Measurements from ENCODE around the gene DNAAF2. TPM values are rescaled to one million over a fixed set of nuclear protein-coding genes. Genes with fewer than 3 reads are reported as not detected.
A peak's percentile ranks its signal among the peaks of the same experiment; 100 is the strongest.

The DNAAF2 gene
- total and polyA plus RNA-seq, 2 of the 13 experiments (the other 11 are each of a cell fraction or from before 2014, with no cell fraction given), result 6.1 to 13.6 TPM

DNA sequence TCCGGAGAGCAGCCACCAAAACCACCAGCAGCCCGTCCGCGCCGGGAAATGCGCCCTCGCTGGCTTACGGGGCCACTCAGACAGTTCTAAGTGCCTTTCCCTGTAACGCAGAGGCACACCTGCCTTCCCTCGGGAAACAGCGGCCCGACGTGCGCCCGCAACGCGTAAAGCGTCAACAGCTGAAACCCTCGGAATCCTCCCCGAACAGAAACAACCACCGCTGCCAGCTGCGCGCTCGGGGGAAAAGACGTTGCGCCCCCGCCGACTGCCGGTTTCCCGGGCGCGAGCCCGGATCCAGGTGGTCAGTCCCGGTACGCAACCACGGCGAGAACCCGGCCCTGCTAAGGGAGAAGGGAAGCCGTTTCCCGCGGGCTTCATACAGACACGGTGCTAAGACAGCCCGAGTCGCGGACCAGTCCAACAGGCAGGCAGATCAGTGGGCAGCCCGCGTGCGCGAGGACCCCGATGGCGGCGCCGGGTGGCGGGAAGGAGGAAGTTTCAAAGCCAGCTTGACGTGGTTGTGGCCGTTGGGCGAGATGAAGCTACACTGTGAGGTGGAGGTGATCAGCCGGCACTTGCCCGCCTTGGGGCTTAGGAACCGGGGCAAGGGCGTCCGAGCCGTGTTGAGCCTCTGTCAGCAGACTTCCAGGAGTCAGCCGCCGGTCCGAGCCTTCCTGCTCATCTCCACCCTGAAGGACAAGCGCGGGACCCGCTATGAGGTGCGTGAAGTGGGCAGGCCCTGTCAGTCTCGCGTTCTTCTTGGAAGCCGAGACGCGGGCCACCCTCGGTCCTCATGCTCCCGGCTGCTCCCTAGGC lies 36.4 kb downstream of the DNAAF2 start, which contains the start of gene LRR1 (continued):
- TF ChIP-seq, protein P1, sequence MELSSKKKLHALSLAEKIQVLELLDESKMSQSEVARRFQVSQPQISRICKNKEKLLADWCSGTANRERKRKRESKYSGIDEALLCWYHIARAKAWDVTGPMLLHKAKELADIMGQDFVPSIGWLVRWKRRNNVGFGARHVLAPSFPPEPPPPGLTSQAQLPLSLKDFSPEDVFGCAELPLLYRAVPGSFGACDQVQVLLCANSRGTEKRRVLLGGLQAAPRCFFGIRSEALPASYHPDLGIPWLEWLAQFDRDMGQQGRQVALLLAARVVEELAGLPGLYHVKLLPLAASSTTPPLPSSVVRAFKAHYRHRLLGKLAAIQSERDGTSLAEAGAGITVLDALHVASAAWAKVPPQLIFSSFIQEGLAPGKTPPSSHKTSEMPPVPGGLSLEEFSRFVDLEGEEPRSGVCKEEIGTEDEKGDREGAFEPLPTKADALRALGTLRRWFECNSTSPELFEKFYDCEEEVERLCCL (CRISPR knock-in tag; IDR thresholded peaks at IDR 0.05; ENCODE audit: borderline replicate concordance), result peak; percentile 42; the same call in 1 of the 2 replicates
- TF ChIP-seq ZNF75D (CRISPR knock-in tag; IDR thresholded peaks at IDR 0.05; ENCODE audit: borderline replicate concordance) (no peak), TBL1XR1 (IDR thresholded peaks at IDR 0.05; ENCODE audit: borderline replicate concordance, low read length, partially characterized antibody) (peak; percentile 27), NFKBIZ (CRISPR knock-in tag; IDR thresholded peaks at IDR 0.05) (no peak; the same call in 1 of the 2 replicates), ZFP36 (IDR thresholded peaks at IDR 0.05; ENCODE audit: borderline replicate concordance, low read depth, low read length, partially characterized antibody) (no peak), ZNF883 (CRISPR knock-in tag; IDR thresholded peaks at IDR 0.05; ENCODE audit: not compliant biosample characterization) (peak; percentile 42), GATAD1 (CRISPR knock-in tag; IDR thresholded peaks at IDR 0.05) (peak; percentile 95), NR2C2 (CRISPR knock-in tag; IDR thresholded peaks at IDR 0.05; ENCODE audit: borderline replicate concordance) (0 out of 2 replicates have a peak, but pooled peaks have one; percentile 45)
- TF ChIP-seq, protein P2, sequence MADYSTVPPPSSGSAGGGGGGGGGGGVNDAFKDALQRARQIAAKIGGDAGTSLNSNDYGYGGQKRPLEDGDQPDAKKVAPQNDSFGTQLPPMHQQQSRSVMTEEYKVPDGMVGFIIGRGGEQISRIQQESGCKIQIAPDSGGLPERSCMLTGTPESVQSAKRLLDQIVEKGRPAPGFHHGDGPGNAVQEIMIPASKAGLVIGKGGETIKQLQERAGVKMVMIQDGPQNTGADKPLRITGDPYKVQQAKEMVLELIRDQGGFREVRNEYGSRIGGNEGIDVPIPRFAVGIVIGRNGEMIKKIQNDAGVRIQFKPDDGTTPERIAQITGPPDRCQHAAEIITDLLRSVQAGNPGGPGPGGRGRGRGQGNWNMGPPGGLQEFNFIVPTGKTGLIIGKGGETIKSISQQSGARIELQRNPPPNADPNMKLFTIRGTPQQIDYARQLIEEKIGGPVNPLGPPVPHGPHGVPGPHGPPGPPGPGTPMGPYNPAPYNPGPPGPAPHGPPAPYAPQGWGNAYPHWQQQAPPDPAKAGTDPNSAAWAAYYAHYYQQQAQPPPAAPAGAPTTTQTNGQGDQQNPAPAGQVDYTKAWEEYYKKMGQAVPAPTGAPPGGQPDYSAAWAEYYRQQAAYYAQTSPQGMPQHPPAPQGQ (CRISPR knock-in tag; IDR thresholded peaks at IDR 0.05; ENCODE audit: borderline replicate concordance), result no peak
- TF ChIP-seq, protein P3, sequence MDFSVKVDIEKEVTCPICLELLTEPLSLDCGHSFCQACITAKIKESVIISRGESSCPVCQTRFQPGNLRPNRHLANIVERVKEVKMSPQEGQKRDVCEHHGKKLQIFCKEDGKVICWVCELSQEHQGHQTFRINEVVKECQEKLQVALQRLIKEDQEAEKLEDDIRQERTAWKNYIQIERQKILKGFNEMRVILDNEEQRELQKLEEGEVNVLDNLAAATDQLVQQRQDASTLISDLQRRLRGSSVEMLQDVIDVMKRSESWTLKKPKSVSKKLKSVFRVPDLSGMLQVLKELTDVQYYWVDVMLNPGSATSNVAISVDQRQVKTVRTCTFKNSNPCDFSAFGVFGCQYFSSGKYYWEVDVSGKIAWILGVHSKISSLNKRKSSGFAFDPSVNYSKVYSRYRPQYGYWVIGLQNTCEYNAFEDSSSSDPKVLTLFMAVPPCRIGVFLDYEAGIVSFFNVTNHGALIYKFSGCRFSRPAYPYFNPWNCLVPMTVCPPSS (IDR thresholded peaks at IDR 0.05), result no peak
- TF ChIP-seq, protein P4, sequence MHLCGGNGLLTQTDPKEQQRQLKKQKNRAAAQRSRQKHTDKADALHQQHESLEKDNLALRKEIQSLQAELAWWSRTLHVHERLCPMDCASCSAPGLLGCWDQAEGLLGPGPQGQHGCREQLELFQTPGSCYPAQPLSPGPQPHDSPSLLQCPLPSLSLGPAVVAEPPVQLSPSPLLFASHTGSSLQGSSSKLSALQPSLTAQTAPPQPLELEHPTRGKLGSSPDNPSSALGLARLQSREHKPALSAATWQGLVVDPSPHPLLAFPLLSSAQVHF (CRISPR knock-in tag; IDR thresholded peaks at IDR 0.05), result peak; percentile 81; the same call in 1 of the 2 replicates
- TF ChIP-seq, protein P5, sequence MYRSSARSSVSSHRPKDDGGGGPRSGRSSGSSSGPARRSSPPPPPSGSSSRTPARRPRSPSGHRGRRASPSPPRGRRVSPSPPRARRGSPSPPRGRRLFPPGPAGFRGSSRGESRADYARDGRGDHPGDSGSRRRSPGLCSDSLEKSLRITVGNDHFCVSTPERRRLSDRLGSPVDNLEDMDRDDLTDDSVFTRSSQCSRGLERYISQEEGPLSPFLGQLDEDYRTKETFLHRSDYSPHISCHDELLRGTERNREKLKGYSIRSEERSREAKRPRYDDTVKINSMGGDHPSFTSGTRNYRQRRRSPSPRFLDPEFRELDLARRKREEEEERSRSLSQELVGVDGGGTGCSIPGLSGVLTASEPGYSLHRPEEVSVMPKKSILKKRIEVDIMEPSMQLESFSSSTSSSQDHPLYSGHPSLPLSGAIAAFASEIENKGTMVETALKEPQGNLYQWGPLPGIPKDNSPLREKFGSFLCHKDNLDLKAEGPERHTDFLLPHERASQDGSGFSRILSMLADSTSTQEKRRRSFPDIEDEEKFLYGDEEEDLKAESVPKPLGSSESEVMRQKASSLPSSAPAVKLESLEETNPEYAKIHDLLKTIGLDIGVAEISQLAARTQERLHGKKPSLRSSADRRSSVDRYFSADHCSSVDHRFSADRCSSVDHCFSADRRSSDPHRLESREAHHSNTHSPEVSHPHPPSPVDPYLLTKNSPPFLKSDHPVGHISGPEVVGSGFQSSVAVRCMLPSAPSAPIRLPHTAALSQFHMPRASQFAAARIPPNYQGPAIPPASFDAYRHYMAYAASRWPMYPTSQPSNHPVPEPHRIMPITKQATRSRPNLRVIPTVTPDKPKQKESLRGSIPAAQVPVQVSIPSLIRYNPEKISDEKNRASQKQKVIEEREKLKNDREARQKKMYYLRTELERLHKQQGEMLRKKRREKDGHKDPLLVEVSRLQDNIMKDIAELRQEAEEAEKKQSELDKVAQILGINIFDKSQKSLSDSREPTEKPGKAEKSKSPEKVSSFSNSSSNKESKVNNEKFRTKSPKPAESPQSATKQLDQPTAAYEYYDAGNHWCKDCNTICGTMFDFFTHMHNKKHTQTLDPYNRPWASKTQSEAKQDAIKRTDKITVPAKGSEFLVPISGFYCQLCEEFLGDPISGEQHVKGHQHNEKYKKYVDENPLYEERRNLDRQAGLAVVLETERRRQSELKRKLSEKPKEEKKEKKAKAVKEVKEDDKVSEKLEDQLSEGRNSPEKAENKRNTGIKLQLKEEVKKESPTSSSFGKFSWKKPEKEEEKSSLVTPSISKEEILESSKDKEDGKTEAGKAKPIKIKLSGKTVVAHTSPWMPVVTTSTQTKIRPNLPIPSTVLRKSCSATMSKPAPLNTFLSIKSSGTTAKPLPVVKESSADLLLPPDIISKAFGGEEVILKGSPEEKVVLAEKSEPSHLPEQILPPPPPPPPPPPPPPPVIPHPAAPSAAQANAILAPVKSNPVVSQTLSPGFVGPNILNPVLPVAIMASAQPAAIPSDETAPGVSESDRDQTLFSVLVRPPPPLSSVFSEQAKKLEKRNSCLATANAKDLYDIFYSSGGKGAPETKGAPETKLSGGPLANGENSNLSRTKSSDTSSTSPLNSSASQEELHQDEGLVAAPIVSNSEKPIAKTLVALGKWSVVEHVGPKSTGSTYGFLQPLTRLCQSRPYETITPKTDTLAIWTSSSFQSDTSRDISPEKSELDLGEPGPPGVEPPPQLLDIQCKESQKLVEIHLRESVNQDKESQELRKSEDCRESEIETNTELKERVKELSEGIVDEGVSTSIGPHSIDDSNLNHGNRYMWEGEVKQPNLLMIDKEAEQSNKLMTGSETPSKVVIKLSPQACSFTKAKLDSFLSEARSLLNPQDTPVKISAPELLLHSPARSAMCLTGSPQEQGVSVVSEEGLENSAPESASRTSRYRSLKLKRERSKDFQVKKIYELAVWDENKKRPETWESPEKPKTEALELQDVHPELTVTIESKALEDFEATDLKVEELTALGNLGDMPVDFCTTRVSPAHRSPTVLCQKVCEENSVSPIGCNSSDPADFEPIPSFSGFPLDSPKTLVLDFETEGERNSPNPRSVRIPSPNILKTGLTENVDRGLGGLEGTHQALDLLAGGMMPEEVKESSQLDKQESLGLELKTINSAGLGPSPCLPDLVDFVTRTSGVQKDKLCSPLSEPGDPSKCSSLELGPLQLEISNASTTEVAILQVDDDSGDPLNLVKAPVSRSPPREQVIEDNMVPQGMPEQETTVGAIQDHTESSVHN (CRISPR knock-in tag; IDR thresholded peaks at IDR 0.05), result peak; percentile 32; the same call in 1 of the 2 replicates
